Activated CD8-positive, alpha-beta memory T cell treated with anti-CD3 and anti-CD28 coated beads for 36 hours (primary cell): ENCODE results near the gene RAB24. TPM values are rescaled to one million over a fixed set of nuclear protein-coding genes. Genes with fewer than 3 reads are reported as not detected.
"Not testable (repeated sequence)": the region's sequence is repeated elsewhere in the genome, so short reads cannot be mapped to it uniquely, and the experiment has no call there.

ENCODE experiments used
- CTCF ChIA-PET: fragments of 350-600 bp; sonication (Branson Sonifier 250); formaldehyde crosslinking; loops from one replicate; lab custom pipeline; 2021; ENCODE audit warnings: antibody characterized with exemption; lab: Charles Lee
- POLR2A ChIA-PET: fragments of 350-600 bp; sonication (Branson Sonifier 250); formaldehyde crosslinking; loops from one replicate; lab custom pipeline; 2021; ENCODE audit warnings: antibody characterized with exemption; lab: Charles Lee
- total RNA-seq, 2 experiments: library from RNA; stranded (reverse); gene quantifications; one replicate each; pipeline ENCODE4 v1.2.3, GENCODE V29; 2021

The RAB24 gene
- total RNA-seq, 2 experiments from 2014 or later = 33.5 TPM

DNA sequence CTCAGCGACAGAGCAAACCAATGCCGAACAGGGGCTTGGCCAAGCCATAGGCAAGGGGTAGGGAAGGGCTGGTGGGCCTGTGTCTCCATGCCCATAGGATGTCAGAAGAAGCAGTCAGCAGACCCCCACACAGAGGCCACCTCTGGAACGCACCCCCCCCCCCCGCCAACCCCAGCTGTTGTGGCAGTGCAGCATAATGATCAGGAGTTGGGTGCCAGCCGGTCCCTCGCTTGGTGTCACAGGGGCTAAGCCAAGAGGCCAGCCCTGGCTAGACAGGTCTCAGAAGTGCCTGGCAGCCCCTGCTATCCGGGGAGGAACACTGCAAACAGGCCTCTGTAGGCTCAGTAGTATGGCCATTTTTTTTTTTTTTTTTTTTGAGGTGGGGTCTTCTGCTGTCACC lies 11.9 kb upstream of the RAB24 start:
- CTCF ChIA-PET = interaction anchor here (1.4 to 5.3 kb wide), 3 partner anchors 12 to 88 kb away, joined by 3 to 23 read pairs (median 21); no protein-coding TSS in a partner anchor
- POLR2A ChIA-PET = no interaction called here

DNA sequence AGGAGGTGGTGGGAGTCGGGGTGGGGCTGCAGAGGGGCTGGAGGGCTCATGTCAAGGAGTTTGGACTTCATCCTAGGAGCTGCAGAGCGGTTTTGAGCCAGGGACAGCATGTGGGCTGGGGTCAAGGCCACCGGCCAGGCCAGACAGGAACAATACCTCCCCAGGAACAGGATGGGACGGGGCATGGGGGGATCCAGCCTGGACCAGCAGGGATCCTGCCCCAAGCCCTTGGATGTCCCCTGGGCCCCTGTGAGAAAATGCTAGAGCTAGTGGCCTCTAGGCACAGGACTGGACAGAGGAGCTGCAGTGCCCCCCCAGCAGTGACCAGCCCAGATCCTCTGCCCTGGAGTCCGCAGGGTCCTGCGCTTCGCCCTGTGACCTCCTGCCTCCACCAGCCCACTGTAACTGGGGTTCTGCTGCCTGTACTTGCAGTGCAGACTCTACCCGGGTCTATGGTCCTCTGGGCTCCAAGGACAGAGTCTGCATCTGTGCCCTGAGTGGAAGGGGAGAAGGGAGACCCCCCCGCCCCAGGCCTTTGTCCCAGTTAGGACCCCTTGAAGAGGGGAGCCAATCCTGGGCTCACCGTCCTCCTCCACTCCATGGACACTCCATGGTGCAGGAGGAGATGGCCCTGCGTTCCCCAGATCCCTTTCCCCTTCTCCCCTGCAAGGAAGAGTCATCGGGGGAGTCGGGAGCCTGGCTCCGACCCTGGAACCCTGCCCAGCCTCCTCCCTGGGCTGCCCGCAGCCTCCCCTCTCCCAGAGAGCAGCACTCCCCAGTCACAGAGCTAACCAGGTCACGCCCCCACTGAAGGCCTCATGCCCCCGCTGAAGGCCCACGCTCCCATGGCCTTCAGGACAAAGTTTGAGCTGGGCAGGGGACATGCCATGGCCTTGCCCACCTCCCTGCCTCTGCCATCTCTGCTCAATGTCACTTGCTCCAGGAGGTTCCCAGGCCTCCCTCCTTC lies 11.1 kb upstream of the RAB24 start:
- ChIA-PET CTCF (interaction anchor here (0.6 to 5.3 kb wide), 5 partner anchors 13 to 355 kb away, joined by 3 to 21 read pairs (median 4); no protein-coding TSS in a partner anchor), POLR2A (no interaction called here)

DNA sequence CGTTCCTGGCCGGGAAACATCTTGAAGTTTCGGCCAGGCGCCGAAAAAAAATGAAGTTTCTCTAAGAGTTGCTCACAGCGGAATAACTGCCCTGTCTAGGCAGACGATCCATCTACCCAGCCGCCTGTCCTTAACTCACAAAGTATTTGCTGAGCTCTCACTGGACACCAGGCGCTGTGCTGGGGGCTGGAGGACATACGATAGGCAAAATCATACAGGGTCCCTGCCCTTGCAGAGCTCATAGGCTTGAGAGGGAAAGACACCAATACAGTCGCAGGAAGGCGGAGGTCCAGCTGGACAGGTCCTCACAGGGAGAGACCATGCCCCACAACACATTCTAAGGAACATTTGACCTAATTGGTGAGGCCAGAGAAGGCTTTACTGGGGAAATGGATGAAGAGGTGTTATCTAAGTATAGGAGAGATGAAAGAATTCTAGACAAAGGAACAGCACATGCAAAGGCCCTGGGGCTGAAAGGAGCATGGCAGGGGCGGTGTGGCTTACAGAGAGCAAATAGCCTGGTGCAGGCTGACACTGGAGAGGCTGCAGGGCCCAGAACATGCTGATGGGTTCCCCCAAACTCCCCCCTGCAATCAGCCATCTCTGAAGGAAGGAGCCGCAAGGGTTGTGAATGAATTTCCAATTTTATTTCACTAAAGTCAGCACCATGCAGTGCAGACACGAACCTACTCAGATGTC lies 10.2 kb upstream of the RAB24 start:
- POLR2A ChIA-PET = interaction anchor here (0.7 to 1.2 kb wide), 3 partner anchors 14 to 190 kb away, joined by 3 to 4 read pairs (median 4); no protein-coding TSS in a partner anchor

DNA sequence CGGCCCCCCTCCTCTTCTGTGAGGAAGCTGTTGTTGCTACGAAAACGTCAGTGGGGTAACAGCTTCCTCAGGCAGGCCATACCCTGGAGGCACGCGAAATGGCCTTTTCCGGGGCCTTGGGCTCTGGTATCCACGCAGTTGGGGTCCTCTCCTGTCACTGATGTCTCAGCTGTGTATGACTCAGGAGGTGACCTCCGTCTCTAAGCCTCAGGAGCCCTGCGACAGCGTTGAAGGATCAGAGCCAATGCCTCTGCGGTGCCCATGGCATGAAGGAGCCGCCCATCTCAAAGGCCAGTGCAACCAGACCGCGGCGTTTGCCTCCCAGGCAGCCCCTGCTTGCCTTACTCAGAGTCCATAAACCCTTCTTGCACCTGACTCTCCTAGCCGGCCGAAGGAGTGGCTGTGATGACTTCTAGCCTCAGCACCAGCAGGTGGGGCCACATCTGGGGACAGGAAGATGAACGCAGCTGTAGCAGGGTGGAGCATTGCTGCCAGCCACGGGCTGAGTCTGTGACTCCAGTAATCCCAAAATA lies 9.2 kb upstream of the RAB24 start:
- ChIA-PET POLR2A (interaction anchor here (0.7 to 1.5 kb wide), 3 partner anchors 14 to 185 kb away, joined by 3 to 10 read pairs (median 4); partner anchors contain the start of gene PDLIM7), CTCF (interaction anchor here (0.7 to 5.3 kb wide), 8 partner anchors 9 to 160 kb away, joined by 3 to 21 read pairs (median 4); partner anchors contain the start of genes PRELID1 and RAB24)

More for the DNA sequence above, 10.2 kb upstream of the RAB24 start:
- CTCF ChIA-PET = interaction anchor here (0.6 to 5.3 kb wide), 6 partner anchors 10 to 354 kb away, joined by 3 to 21 read pairs (median 4); partner anchors contain the start of genes PRELID1 and RAB24

DNA sequence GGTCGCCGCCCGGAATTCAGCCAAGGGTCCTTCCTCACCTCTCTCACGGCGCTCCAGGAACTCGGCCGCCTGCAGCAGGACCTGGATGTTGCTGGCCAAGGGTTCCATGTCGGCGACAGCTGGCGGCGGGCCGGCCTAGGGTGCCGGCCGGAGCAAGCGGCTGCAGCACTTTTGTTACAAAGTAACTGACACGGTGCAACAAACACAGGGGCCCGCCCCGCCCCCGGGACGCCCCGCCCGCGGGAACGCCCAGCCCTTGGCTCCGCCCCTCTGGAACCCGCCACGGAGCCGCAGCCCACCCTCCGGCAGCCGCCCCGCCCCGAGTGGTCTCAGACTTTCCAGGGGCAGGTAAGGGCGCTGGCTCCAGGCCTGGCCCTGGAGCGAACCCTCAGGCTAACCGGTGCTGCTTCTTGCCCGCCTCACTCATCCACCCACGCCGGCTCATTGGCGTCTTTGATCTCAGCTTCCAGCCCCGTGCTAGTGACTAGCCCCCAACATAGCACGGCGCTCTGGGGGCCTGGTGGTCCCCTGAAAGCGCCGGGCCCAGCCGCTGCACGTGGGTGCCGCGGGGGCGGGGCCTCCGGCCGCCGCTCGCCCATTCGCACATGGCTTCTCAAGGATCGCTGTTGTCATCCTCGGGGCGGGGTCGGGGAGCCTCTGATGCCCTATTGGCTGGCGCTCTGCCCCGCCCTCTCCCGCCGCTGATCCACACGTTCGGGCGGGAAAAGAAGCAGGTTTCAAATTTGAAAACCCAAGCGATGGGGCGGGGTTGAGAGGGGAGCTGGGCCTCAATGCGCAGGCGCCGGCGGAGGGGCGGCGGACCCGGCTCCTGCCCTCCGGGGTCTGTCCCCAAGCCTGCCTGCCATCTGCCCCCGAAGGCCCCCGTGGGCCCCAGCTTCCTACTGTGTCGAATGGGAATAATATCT lies 8.5 kb upstream of the RAB24 start, which contains the start of gene MXD3:
Gene MXD3, minus strand, starts transcription at position 176 of the 926 bp plus-strand sequence. Its CDS starts 68 bp downstream, at position 108.
- CTCF ChIA-PET = interaction anchor here (0.7 to 5.3 kb wide), 6 partner anchors 9 to 120 kb away, joined by 3 to 21 read pairs (median 6); partner anchors contain the start of genes PRELID1 and RAB24
- POLR2A ChIA-PET = interaction anchor here (0.6 to 1.5 kb wide), 3 partner anchors 60 to 186 kb away, joined by 3 to 4 read pairs (median 4); partner anchors contain the start of gene PDLIM7

DNA sequence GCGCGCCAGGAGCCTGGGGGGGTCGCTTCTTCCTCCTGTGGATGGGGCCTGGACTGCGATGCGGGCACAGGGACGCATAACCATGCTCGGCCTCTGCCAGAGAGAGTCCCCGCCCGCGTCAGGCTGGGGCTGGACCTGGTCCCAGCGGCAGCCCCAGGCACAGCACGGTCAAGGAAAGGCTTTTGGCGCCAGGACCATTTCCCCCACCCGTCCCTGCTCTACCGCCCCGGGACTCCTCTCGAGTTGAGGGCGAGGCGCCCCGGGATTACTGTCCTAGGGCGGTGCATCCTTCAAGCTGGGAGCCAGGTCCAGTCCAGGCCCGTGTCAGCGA lies 7.8 kb upstream of the RAB24 start:
- POLR2A ChIA-PET = interaction anchor here (0.6 to 1.5 kb wide), 2 partner anchors 161 to 186 kb away, joined by 3 to 4 read pairs; partner anchors contain the start of gene PDLIM7
- CTCF ChIA-PET = interaction anchor here (3.7 to 5.3 kb wide), 2 partner anchors 79 to 92 kb away, joined by 20 to 21 read pairs; no protein-coding TSS in a partner anchor

DNA sequence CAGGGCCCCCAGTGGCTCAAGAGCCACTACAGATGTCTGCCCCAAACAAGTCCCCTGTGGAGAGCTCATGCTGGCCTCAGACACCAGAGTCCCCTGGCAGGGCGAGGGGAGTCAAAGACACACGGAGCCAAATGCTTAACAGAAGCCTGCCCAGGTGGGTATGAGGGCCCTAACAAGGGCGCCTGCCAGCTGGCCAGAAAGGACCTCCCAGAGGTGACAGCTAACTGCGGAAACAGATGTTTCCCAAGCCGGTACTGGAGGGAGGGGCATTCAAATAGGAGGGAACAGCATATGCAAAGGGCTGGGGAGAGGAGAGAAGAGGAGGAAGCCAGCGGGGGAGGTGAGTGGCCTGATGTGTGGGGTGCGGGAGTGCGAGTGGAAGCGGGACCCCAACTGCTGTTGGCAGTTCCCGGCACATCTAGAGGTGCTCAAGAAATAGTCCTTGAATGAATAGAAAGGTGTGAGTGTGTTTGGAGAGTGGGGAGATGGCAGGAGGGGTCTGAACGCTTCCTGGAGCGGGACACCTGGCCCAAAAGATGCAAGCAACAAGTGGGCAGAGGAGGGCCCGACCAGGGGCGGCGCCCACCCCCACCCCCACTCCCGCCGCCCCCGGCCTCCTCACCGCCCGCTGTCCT lies 7.4 kb upstream of the RAB24 start:
- POLR2A ChIA-PET = interaction anchor here (0.6 to 1.5 kb wide), 2 partner anchors 162 to 187 kb away, joined by 3 to 4 read pairs; partner anchors contain the start of gene PDLIM7
- CTCF ChIA-PET = interaction anchor here (0.6 to 3.7 kb wide), 13 partner anchors 18 to 197 kb away, joined by 3 to 27 read pairs (median 6); no protein-coding TSS in a partner anchor

DNA sequence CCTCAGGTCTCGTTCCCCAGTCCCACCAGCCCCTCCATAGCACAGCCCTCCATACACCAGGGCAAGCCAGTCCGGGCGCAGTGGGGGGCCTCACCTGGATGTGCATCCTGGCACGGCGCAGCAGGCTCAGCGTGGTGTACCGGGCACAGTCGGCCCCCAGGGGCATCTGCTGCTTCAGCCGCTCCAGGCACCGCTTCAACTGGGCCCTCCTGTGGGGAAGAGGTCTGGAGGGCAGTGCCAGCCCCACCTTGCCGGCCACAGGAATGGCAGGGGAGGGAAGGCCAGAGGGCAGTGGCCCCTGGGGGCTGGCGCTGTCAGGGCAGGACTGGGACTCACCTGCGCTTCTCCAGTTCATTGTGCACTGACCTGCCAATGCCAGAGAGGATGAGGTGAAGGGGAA lies 6.8 kb upstream of the RAB24 start:
- POLR2A ChIA-PET = no interaction called here
- CTCF ChIA-PET = interaction anchor here (0.6 to 3.7 kb wide), 31 partner anchors 8 to 200 kb away, joined by 3 to 27 read pairs (median 4); partner anchors contain the start of genes LMAN2, PDLIM7 and PRR7

DNA sequence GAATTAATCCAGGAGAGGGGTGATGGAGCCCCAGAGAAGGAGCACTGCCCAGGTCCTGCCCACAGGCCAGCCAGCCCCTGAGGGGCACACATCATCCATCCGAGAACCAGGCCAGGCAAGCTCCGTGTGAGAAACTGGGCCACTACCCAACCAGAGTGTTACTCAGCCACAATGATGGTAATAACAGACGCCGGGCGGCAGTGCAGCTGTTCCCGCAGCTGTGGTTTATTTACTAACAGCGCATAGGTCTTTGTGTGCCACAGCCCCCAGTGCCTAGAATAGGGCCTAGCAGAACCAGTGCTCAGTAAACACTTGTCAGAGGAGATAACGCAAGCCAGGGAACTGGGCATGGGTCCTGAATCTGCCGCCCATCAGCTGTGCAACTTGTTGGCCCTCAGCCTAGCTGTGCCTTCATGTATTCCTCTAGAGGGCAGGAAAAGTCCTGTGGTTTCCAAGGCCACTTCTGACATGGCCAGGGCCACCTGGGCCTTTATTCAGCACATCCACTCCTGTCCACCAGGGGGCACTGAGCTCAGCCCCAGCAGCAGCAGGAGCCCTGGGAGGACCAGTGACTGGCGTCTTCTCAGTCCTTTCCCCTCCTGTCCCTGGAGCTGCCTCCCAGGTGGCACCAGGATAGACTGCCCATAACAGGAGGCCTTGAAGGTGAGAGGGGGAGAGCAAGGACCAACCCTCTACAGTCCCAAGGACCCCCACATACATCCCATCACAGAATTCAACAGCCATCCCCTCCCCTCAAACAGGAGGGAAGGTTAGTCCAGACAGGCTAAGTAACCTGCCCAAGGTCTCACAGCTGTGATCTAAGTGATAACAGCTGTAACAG lies 6.1 kb upstream of the RAB24 start:
- ChIA-PET CTCF (interaction anchor here (0.6 to 3.7 kb wide), 33 partner anchors 9 to 199 kb away, joined by 3 to 27 read pairs (median 4); partner anchors contain the start of genes LMAN2, PDLIM7, PRR7 and SLC34A1), POLR2A (no interaction called here)

DNA sequence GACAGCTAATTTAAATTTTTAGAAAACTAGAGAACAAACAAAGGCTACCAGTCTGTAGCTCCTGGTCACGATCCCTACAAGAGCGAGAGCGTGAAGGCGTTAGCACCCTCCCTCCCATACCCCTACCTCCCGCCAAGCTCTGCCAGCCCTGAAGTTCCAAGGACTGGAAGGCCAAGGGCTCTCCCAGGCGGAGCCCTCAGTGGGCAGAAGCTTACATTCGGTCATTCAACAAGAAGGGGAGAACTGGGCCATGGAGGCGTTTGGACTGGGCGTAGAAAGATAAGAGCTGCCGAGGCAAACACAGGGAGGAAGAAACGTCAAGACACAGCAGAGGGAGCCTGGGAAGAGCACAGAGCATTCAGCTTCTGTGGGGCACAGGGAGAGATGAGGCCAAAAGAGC lies 5.2 kb upstream of the RAB24 start:
- POLR2A ChIA-PET = interaction anchor here (0.7 kb wide), 1 partner anchor 126 kb away, joined by 5 read pairs; no protein-coding TSS in a partner anchor
- CTCF ChIA-PET = interaction anchor here (0.9 to 3.7 kb wide), 14 partner anchors 9 to 198 kb away, joined by 3 to 27 read pairs (median 8); partner anchors contain the start of genes LMAN2 and PRR7

DNA sequence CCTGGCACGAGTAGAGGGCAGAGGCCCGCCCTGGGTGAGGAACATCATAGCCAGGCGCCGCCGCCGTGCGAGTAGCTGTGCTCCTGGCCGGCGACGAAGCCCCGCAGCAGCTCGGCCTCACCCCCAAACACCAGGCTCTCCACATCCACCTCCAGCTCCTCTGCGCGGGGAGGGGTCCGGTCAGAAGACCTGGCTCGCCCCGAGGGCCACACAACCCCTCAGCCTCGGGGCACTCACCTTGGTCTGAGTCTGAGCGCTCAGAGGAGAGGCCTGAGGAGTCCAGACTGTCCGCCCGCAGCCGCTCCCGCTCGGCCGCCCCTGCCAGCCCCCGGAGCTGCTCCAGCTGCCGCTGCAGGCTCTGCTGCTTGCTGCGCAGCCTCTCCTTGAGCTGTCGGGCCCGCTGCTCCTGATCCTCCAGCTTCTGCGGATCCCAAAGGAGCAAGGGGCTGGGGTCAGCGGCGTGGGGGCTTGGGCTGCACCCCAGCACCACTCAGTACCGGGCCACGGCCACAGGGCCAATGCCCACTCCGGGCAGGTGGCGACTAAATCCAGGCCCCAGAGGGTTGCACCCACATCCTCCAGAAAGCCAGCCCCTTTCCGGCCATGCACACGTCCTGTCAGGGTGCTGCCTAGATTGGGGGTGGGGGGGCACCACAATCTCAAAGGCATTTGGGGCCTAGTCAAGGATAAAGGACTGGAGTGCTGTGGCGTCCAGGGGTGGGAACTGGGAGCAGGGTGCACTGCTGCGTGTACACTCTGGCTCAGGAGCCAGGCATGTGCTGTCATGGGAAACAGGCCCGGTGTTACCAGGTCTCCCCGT lies 4.2 kb upstream of the RAB24 start:
- ChIA-PET CTCF (interaction anchor here (1.2 to 3.7 kb wide), 6 partner anchors 65 to 194 kb away, joined by 3 to 27 read pairs (median 19); no protein-coding TSS in a partner anchor), POLR2A (interaction anchor here (0.7 to 0.9 kb wide), 3 partner anchors 81 to 138 kb away, joined by 3 to 5 read pairs (median 4); no protein-coding TSS in a partner anchor)

DNA sequence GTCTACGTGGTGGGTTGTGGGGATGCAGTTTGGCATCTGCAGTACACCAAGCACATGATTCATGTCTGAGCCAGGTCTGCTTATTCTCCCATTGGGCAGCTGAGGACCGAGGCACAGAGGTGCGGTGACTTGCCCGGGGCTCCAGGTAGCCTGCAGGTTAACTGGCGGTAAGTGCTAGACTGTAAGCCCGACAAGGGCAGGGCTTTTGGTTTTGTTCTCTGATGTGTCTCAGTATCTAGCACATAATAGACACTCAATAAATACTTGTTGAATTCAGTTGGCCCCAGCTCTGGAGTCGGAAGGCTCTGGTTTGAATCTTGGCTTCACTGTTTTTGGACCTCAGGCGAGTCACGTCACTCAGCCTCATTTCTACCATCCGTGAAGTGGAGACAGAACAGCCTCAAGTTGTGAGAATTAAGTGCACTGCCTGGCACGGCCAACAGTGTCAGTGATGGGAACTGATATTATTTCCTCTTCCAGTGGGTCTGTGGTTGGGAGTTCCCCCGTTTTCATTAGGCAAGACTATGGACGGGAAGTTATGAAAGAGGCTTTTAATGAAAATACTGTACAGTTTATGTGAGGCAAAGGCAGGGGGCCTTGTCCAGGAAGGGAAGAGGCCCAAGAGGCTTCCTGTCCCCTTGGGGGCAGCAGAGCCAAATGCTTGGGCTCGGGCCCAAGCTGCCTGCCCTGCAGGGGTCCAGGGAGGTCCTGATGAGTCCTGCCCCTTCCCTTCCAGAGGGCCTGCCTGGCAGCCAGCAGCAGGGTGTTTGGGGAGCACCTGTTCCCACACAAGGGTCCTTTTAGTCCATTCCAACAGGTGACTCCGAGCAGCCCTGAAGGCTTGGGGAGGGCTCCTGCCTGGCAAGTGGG lies 3.4 kb upstream of the RAB24 start:
- POLR2A ChIA-PET = interaction anchor here (0.5 to 0.9 kb wide), 2 partner anchors 30 to 139 kb away, joined by 3 read pairs; no protein-coding TSS in a partner anchor
- CTCF ChIA-PET = interaction anchor here (1.4 kb wide), 1 partner anchor 51 kb away, joined by 3 read pairs; the partner anchor contains the start of gene RGS14

DNA sequence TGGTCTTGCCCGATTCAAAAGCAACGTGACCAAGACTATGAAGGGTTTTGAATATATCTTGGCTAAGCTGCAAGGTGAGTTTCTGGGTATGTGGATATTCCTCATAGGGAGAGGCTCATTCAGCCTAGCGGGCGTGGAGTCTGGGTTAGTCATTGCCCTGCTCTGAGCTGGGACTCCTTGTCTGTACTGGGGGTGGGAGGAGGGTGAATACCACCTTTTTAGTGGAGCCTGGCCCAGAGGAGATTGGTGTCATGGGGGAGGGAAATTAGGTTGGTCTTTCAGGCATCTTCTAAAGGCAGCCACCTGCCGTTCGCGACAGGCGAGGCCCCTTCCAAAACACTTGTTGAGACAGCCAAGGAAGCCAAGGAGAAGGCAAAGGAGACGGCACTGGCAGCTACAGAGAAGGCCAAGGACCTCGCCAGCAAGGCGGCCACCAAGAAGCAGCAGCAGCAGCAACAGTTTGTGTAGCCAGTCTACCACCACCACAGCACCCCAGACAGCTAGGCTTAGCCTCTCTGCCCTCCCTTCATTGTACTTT lies 2.7 kb upstream of the RAB24 start:
- CTCF ChIA-PET = interaction anchor here (1.4 kb wide), 1 partner anchor 52 kb away, joined by 3 read pairs; the partner anchor contains the start of gene RGS14

More for the DNA sequence above, 2.7 kb upstream of the RAB24 start:
- POLR2A ChIA-PET = not testable (repeated sequence)
